HepG2 (cell line): Measurements from ENCODE around the gene ATG13. TPM values are rescaled to one million over a fixed set of nuclear protein-coding genes. Genes with fewer than 3 reads are reported as not detected.
A peak's percentile ranks its signal among the peaks of the same experiment; 100 is the strongest.

Experiments
- ETV6 ChIP-seq: sonication (generic); formaldehyde crosslinking; conservative IDR thresholded peaks from 2 replicates; pipeline ENCODE4 v1.4.0; 2020; ENCODE audit warnings: missing genetic modification reagents
- FOXJ3 ChIP-seq: sonication (generic); formaldehyde crosslinking; IDR thresholded peaks from 2 replicates; pipeline ENCODE4 v1.4.0; 2020; ENCODE audit warnings: missing genetic modification reagents, mild to moderate bottlenecking, borderline replicate concordance
- HNRNPL ChIP-seq: fragments of 200-400 bp; formaldehyde crosslinking; IDR thresholded peaks from 2 replicates; pipeline ENCODE4 v1.6.1; 2017; ENCODE audit warnings: mild to moderate bottlenecking, low read depth, low read length
- HOXA5 ChIP-seq: sonication (generic); formaldehyde crosslinking; IDR thresholded peaks from 2 replicates; pipeline ENCODE4 v1.4.0; 2020; ENCODE audit warnings: missing genetic modification reagents
- MED13 ChIP-seq: sonication (generic); formaldehyde crosslinking; IDR thresholded peaks from 2 replicates; pipeline ENCODE4 v1.5.0; 2020; ENCODE audit warnings: missing genetic modification reagents
- MTA1 ChIP-seq: sonication (generic); formaldehyde crosslinking; IDR thresholded peaks from 2 replicates; pipeline ENCODE4 v1.4.0; 2020; ENCODE audit warnings: missing genetic modification reagents, mild to moderate bottlenecking, borderline replicate concordance
- MXI1 ChIP-seq: IDR thresholded peaks from 3 replicates; pipeline ENCODE4 v1.6.1; 2012; ENCODE audit warnings: low read depth, low read length, inconsistent platforms, borderline replicate concordance
- NCOA5 ChIP-seq: sonication (generic); formaldehyde crosslinking; IDR thresholded peaks from 2 replicates; pipeline ENCODE4 v1.4.0; 2020; ENCODE audit warnings: missing genetic modification reagents
- PAF1 ChIP-seq: IDR thresholded peaks from 2 replicates; pipeline ENCODE4 v1.6.1; 2016; ENCODE audit warnings: missing genetic modification reagents, missing compliant biosample characterization
- PCBP2 ChIP-seq: fragments of 200-400 bp; formaldehyde crosslinking; optimal IDR thresholded peaks from 2 replicates; pipeline ENCODE3; 2018; ENCODE audit warnings: low read length, low read depth; ENCODE audit not compliant: poor library complexity, severe bottlenecking
- PHF20 ChIP-seq: sonication (generic); formaldehyde crosslinking; IDR thresholded peaks from 2 replicates; pipeline ENCODE4 v1.5.0; 2020; ENCODE audit warnings: mild to moderate bottlenecking, missing genetic modification reagents
- REXO4 ChIP-seq: sonication (generic); formaldehyde crosslinking; IDR thresholded peaks from 2 replicates; pipeline ENCODE4 v1.8.0; 2022; ENCODE audit warnings: missing genetic modification reagents, mild to moderate bottlenecking, borderline replicate concordance
- SAP130 ChIP-seq: IDR thresholded peaks from 2 replicates; pipeline ENCODE4 v1.6.1; 2016; ENCODE audit warnings: low read depth
- SMAD1 ChIP-seq: sonication (generic); formaldehyde crosslinking; IDR thresholded peaks from 2 replicates; pipeline ENCODE4 v1.4.0; 2020; ENCODE audit warnings: missing genetic modification reagents, low read depth, mild to moderate bottlenecking, borderline replicate concordance
- SOX6 ChIP-seq, 2 experiments: fragments of 450-650 bp in 1 of 2; sonication (generic) in 1 of 2; formaldehyde crosslinking in 1 of 2; IDR thresholded peaks; 2 replicates each; pipeline versions ENCODE4 v1.4.0 to v1.6.1; 2017 to 2020; ENCODE audit warnings: antibody characterized with exemption in 1 of 2, mild to moderate bottlenecking in 1 of 2, missing genetic modification reagents in 1 of 2
- TARDBP ChIP-seq: sonication (generic); formaldehyde crosslinking; IDR thresholded peaks from 2 replicates; pipeline ENCODE4 v1.8.0; 2022; ENCODE audit warnings: mild to moderate bottlenecking, missing genetic modification reagents
- ZKSCAN1 ChIP-seq: fragments of 150-350 bp; IDR thresholded peaks from 2 replicates; pipeline ENCODE4 v1.6.1; 2014; ENCODE audit warnings: low read length
- ZKSCAN5 ChIP-seq: sonication (generic); formaldehyde crosslinking; IDR thresholded peaks from 2 replicates; pipeline ENCODE4 v1.5.1; 2020; ENCODE audit warnings: mild to moderate bottlenecking, missing genetic modification reagents
- ZNF12 ChIP-seq: sonication (generic); formaldehyde crosslinking; IDR thresholded peaks from 2 replicates; pipeline ENCODE4 v1.5.0; 2020; ENCODE audit warnings: missing genetic modification reagents
- ZNF207 ChIP-seq: fragments of 450-650 bp; IDR thresholded peaks from 2 replicates; pipeline ENCODE4 v1.6.1; 2016; ENCODE audit warnings: antibody characterized with exemption, borderline replicate concordance
- ZNF33A ChIP-seq: sonication (generic); formaldehyde crosslinking; IDR thresholded peaks from 2 replicates; pipeline ENCODE4 v1.5.1; 2020; ENCODE audit warnings: missing genetic modification reagents, mild to moderate bottlenecking, moderate library complexity, borderline replicate concordance
- ZNF383 ChIP-seq: sonication (generic); formaldehyde crosslinking; IDR thresholded peaks from 2 replicates; pipeline ENCODE4 v1.4.0; 2020; ENCODE audit warnings: missing genetic modification reagents, mild to moderate bottlenecking, borderline replicate concordance
- ZNF598 ChIP-seq: sonication (generic); formaldehyde crosslinking; IDR thresholded peaks from 2 replicates; pipeline ENCODE4 v1.5.1; 2020; ENCODE audit warnings: mild to moderate bottlenecking, missing genetic modification reagents, borderline replicate concordance
- ZNF644 ChIP-seq: IDR thresholded peaks from 2 replicates; pipeline ENCODE4 v1.6.1; 2016; ENCODE audit warnings: low read depth
- ZNF7 ChIP-seq: IDR thresholded peaks from 2 replicates; pipeline ENCODE4 v1.6.1; 2016; ENCODE audit warnings: missing biosample characterization, missing genetic modification reagents
- ZNF83 ChIP-seq: sonication (generic); formaldehyde crosslinking; IDR thresholded peaks from 2 replicates; pipeline ENCODE4 v1.4.0; 2020; ENCODE audit warnings: missing genetic modification reagents, mild to moderate bottlenecking, borderline replicate concordance
- polyA plus RNA-seq, 8 experiments: library from polyadenylated mRNA; depleted of rRNA in 3 of 8; stranded (reverse) in 7 of 8; unstranded in 1 of 8; fragments of >200 nt; fragmentation: Illumina TruSeq in 4 of 8; extraction: Trizol in 4 of 8; gene quantifications; 2 replicates each; pipeline versions ENCODE4 v1.2.1 to v1.2.3, GENCODE V29; 2011 to 2016; ENCODE audit warnings: low read depth in 4 of 8, missing spikeins in 1 of 8, mixed read lengths in 1 of 8; ENCODE audit not compliant: insufficient read depth in 1 of 8
- total RNA-seq, 5 experiments: library from RNA; depleted of rRNA; stranded (reverse); fragments of >200 nt; fragmentation: Illumina TruSeq; extraction: Trizol; gene quantifications; 2 replicates each; pipeline ENCODE4 v1.2.3, GENCODE V29; 2016; ENCODE audit warnings: low read depth in 1 of 5
- TF ChIP-seq, protein P1 (sequence below): IDR thresholded peaks from 2 replicates; pipeline ENCODE4 v1.6.1; 2016; ENCODE audit warnings: mild to moderate bottlenecking
- TF ChIP-seq, protein P2 (sequence below): sonication (generic); formaldehyde crosslinking; IDR thresholded peaks from 2 replicates; pipeline ENCODE4 v1.5.0; 2020; ENCODE audit warnings: mild to moderate bottlenecking, missing genetic modification reagents

ATG13 gene
- total and polyA plus RNA-seq, 2 of the 13 experiments (the other 11 are each of a cell fraction or from before 2014, with no cell fraction given) = 55.0 to 77.3 TPM

DNA sequence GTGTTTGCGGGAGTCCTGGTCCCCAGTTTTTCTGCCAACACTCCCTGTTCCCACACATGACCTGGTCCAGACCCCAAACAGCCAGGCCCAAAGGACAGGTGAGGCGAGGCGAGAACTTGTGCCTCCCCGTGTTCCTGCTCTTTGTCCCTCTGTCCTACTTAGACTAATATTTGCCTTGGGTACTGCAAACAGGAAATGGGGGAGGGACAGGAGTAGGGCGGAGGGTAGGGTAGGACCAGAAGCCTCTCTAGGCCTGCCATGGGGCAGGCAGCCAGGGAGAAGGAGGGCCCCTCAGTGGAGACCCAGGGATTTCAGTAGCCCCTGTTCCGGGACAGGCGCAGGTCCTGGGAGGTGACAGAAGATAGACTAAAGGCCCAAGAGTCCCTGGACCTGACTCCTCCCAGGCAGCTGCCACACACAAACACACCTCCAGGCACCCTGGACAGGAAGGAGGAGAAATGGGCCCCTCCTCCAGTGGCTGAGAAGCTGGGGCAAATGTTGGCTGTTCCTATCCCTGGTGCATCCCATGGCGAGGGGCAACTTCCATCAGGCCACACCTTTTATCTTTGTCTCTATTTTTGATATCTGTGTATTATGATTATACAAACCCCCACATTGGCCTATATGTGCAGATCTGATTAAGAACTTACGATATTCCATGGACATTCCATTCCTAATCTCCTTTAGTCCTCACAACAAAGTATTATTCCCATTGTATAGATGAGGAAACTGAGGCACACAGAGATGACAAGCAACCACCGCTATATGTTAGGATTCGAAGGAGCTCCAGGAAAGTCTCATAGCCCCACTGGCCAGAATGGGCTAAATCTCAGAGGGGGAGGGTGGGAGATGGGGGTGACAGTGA, 101.0 kb downstream of the ATG13 start (continued):
- TF ChIP-seq PCBP2 (no peak), ZNF33A (CRISPR knock-in tag) (no peak), FOXJ3 (peak; percentile 34; the same call in 1 of the 2 replicates), ZNF207 (no peak), REXO4 (CRISPR knock-in tag) (no peak), SMAD1 (peak; percentile 36; the same call in 1 of the 2 replicates), MTA1 (no peak; the same call in 1 of the 2 replicates), ZNF598 (CRISPR knock-in tag) (no peak), PHF20 (CRISPR knock-in tag) (peak; percentile 21; the same call in 1 of the 2 replicates), TARDBP (peak; percentile 86), ETV6 (CRISPR knock-in tag) (0 out of 2 replicates have a peak, but pooled peaks have one; percentile 42), NCOA5 (0 out of 2 replicates have a peak, but pooled peaks have one; percentile 31), SOX6 (IDR thresholded peaks at IDR 0.05) (no peak), SOX6 (CRISPR knock-in tag; IDR thresholded peaks at IDR 0.05) (peak; percentile 96), ZNF7 (CRISPR knock-in tag) (no peak), ZNF83 (CRISPR knock-in tag) (no peak), HNRNPL (peak; percentile 63; the same call in 1 of the 2 replicates), ZNF644 (CRISPR knock-in tag) (peak; percentile 80; the same call in 1 of the 2 replicates), MXI1 (peak; percentile 46; the same call in 1 of the 3 replicates), ZNF12 (CRISPR knock-in tag) (no peak), HOXA5 (CRISPR knock-in tag) (peak; percentile 77; the same call in 1 of the 2 replicates), MED13 (peak; percentile 95), ZNF383 (CRISPR knock-in tag) (no peak), ZKSCAN1 (no peak), PAF1 (CRISPR knock-in tag) (no peak), ZKSCAN5 (CRISPR knock-in tag) (peak; percentile 37; the same call in 1 of the 2 replicates), SAP130 (CRISPR knock-in tag) (peak; percentile 96)
- TF ChIP-seq, protein P1, sequence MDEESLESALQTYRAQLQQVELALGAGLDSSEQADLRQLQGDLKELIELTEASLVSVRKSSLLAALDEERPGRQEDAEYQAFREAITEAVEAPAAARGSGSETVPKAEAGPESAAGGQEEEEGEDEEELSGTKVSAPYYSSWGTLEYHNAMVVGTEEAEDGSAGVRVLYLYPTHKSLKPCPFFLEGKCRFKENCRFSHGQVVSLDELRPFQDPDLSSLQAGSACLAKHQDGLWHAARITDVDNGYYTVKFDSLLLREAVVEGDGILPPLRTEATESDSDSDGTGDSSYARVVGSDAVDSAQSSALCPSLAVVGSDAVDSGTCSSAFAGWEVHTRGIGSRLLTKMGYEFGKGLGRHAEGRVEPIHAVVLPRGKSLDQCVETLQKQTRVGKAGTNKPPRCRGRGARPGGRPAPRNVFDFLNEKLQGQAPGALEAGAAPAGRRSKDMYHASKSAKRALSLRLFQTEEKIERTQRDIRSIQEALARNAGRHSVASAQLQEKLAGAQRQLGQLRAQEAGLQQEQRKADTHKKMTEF (CRISPR knock-in tag) = peak; percentile 73
- TF ChIP-seq, protein P2, sequence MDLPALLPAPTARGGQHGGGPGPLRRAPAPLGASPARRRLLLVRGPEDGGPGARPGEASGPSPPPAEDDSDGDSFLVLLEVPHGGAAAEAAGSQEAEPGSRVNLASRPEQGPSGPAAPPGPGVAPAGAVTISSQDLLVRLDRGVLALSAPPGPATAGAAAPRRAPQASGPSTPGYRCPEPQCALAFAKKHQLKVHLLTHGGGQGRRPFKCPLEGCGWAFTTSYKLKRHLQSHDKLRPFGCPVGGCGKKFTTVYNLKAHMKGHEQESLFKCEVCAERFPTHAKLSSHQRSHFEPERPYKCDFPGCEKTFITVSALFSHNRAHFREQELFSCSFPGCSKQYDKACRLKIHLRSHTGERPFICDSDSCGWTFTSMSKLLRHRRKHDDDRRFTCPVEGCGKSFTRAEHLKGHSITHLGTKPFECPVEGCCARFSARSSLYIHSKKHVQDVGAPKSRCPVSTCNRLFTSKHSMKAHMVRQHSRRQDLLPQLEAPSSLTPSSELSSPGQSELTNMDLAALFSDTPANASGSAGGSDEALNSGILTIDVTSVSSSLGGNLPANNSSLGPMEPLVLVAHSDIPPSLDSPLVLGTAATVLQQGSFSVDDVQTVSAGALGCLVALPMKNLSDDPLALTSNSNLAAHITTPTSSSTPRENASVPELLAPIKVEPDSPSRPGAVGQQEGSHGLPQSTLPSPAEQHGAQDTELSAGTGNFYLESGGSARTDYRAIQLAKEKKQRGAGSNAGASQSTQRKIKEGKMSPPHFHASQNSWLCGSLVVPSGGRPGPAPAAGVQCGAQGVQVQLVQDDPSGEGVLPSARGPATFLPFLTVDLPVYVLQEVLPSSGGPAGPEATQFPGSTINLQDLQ (CRISPR knock-in tag) = no peak
